ENCODE data around the gene SEMA4D. TPM values are rescaled to one million over a fixed set of nuclear protein-coding genes. Genes with fewer than 3 reads are reported as not detected.

Gene SEMA4D
- polyA plus RNA-seq, 1 donor from 2014 or later = 35.3 TPM

GRCh38 chr9:89386206-89386605 is 111.7 kb downstream of the SEMA4D start:
- H3K4me3 Mint-ChIP-seq = no peak overlapping the region
- H3K4me1 Mint-ChIP-seq = peaks cover 13 to 18% (median 15%) of the 10 kb centered on the region in 3 donors
- no peaks in the 10 kb centered on the region for H3K27me3 Mint-ChIP-seq
- H3K36me3 Mint-ChIP-seq = peaks cover 7% of the 10 kb centered on the region
- H3K27ac Mint-ChIP-seq = no peak overlapping the region
- peaks cover 0 to 1% (median 0%) of the 10 kb centered on the region in 3 donors for H3K9me3 Mint-ChIP-seq

DNA sequence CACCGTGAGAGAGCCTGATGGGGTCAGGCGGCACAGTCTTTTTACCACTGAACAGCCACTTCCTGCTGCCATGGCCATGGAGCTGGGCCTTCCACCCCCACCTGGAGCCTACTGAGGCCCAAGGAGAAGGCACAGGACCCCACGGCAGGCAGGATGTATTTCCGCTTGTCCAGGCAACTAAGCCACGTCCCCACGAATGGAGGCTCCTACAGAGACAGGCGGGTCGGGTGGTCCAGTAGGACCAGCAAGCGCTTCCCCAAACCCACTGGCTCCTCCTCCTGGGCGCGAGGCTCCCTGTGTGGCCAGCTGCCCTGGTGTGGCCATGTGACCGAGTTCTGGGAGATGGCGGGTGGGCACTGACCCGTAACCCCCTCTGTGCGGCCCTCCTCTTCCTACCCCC is 113.1 kb downstream of the SEMA4D start:
- Mint-ChIP-seq H3K9me3 (peaks cover 0 to 1% (median 0%) of the 10 kb centered on the region in 3 donors), H3K4me1 (peaks cover 13 to 18% (median 15%) of the 10 kb centered on the region in 3 donors), H3K36me3 (peaks cover 3% of the 10 kb centered on the region), H3K4me3 (no peak overlapping the region), H3K27me3 (no peaks in the 10 kb centered on the region), H3K27ac (peak overlapping the region in 2 of 3 donors; percentile 51 to 95)

DNA sequence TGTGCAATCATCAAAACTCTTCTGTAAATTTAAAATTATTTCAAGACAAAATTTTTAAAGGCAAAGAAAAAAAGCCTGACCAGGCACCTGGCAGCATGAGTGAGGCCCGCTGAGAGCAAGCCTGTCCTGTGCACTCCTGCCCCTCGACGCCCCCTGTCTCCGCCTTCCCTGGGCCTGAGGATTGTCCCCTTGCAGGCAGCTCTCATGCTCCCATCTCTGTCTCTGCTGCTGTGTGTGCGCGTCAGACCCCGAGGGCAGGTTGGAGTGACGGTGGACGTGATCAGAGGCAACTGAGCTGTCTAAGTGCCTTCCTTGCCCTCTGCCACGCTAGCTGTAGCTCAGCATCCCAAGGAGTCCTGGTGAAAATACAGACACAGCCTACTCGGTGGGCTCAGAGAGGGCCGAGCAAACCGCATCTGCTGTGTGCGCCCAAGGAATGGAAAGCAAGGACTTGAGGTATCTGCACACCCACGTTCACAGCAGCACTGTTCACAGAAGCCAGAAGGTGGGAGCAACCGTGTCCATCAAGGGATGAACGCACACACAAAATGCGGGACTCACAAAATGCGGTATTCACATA is 114.1 kb downstream of the SEMA4D start:
- peak overlapping the region in 2 of 3 donors; percentile 8 to 71 for H3K27ac Mint-ChIP-seq
- H3K27me3 Mint-ChIP-seq = no peaks in the 10 kb centered on the region
- peaks cover 0 to 1% (median 0%) of the 10 kb centered on the region in 3 donors for H3K9me3 Mint-ChIP-seq
- peaks cover 4% of the 10 kb centered on the region for H3K36me3 Mint-ChIP-seq
- H3K4me3 Mint-ChIP-seq = no peak overlapping the region
- H3K4me1 Mint-ChIP-seq = peaks cover 13 to 18% (median 15%) of the 10 kb centered on the region in 3 donors

DNA sequence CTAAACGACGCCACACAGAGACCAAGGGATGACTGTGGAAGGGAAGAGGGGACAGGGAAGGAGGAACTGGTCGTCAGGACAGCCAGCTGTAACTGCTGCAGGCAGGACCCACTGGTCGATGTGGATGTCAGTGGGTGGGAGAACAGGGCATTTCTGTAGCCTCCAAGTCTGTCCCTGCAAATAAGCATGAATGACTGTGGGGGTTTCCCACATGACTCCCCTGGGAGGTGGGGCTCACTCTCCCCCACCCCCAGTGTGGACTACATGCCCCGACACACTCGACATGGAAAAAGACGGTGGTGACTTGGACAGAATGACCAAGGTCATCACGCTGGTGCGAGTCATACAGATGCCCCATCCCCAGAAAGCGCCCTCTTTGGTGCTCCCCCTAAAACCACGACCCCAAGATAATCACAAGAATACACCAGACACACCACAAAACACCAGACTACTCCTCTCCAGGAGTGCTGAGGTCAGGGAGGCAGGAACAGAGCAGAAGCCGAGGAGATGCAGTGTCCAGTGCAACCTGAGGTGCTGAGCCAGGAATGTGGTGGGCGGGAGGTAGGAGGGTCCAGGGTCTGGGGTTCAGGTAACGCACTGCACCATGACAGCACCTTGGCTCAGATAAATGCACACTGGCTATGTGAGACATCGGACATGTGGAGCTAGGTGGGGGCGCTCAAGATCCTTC is 114.7 kb downstream of the SEMA4D start:
- H3K27me3 Mint-ChIP-seq = no peaks in the 10 kb centered on the region
- H3K9me3 Mint-ChIP-seq = peaks cover 0 to 1% (median 0%) of the 10 kb centered on the region in 3 donors
- no peak overlapping the region for H3K27ac Mint-ChIP-seq
- peaks cover 15 to 18% (median 15%) of the 10 kb centered on the region in 3 donors for H3K4me1 Mint-ChIP-seq
- peak overlapping the region in 1 of 4 donors; percentile 71 for H3K4me3 Mint-ChIP-seq
- peaks cover 4% of the 10 kb centered on the region for H3K36me3 Mint-ChIP-seq

DNA sequence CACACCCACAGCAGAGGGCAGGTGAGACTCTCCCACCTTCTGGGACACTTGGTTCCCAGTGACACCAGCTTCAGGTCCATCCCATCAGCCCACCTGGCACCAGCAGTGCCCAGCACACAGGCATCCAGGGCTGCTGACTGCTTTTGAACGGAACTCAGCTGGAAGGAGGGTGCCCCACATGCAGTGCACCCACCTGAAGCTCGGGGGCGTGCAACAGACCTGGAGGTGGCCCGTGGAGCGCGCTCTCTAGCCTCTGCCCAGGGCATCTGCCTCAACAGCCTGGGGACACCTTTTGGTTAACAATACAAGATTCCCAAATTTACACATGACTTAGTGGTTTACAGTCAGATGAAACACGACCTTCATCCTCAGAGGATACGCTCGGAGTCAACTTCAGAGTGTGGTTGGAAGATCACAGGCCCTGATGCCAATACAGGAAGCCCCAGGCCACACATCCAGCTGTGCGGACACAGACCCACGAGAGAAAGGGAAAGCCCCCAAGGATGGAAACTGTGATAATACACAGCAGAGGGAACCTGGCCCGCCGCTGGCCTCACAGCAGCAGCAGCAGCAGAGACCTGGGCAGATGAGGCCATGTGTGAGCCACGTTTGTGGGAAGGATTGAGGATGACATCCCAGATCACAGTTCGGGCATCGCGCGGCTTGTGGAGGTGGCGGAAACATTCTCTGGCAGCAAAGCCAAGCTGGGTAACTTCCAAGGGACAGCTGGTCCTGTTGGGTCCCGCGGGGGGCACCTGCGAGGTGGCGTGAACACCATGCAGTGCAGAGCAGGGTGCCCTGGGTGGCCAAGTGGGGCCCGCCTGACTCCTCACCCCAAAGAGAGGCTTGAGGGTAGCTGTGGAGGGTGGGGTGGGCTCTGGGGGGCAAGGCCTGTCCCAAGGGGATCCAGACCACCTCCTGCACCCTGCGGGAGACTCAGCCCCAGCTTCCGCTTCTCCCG is 115.6 kb downstream of the SEMA4D start:
- H3K36me3 Mint-ChIP-seq = peaks cover 4% of the 10 kb centered on the region
- H3K4me1 Mint-ChIP-seq = peaks cover 16 to 20% (median 17%) of the 10 kb centered on the region in 3 donors
- H3K27ac Mint-ChIP-seq = peak overlapping the region; percentile 39 to 75 (median 73)
- H3K27me3 Mint-ChIP-seq = no peaks in the 10 kb centered on the region
- H3K9me3 Mint-ChIP-seq = peaks cover 0 to 1% (median 0%) of the 10 kb centered on the region in 3 donors
- H3K4me3 Mint-ChIP-seq = peak overlapping the region in 1 of 4 donors; percentile 14

- H3K4me1 Mint-ChIP-seq = peaks cover 17 to 21% (median 17%) of the 10 kb centered on the region in 3 donors
- H3K27me3 Mint-ChIP-seq = no peaks in the 10 kb centered on the region
These were observed 116.7 kb downstream of the SEMA4D start for GRCh38 chr9:89381308-89381609.

GRCh38 chr9:89380437-89381307 is 117.2 kb downstream of the SEMA4D start:
- H3K36me3 Mint-ChIP-seq = peaks cover 9% of the 10 kb centered on the region
- peaks cover 0 to 1% (median 0%) of the 10 kb centered on the region in 3 donors for H3K9me3 Mint-ChIP-seq
- H3K4me3 Mint-ChIP-seq = no peak overlapping the region
- peaks cover 18 to 24% (median 20%) of the 10 kb centered on the region in 3 donors for H3K4me1 Mint-ChIP-seq
- H3K27me3 Mint-ChIP-seq = no peaks in the 10 kb centered on the region
- H3K27ac Mint-ChIP-seq = peak overlapping the region in 1 of 3 donors; percentile 75

More at GRCh38 chr9:89381308-89381609, 116.7 kb downstream of the SEMA4D start:
- Mint-ChIP-seq H3K27ac (peak overlapping the region in 1 of 3 donors; percentile 75), H3K4me3 (peak overlapping the region in 1 of 4 donors; percentile 82), H3K36me3 (peaks cover 9% of the 10 kb centered on the region), H3K9me3 (peaks cover 0 to 1% (median 0%) of the 10 kb centered on the region in 3 donors)

GRCh38 chr9:89379508-89380115 is 118.3 kb downstream of the SEMA4D start:
- Mint-ChIP-seq H3K27ac (peak overlapping the region in 2 of 3 donors; percentile 33 to 80), H3K4me1 (peaks cover 26 to 30% (median 28%) of the 10 kb centered on the region in 3 donors), H3K27me3 (no peaks in the 10 kb centered on the region), H3K4me3 (no peak overlapping the region), H3K36me3 (peaks cover 8% of the 10 kb centered on the region), H3K9me3 (no peaks in the 10 kb centered on the region)

DNA sequence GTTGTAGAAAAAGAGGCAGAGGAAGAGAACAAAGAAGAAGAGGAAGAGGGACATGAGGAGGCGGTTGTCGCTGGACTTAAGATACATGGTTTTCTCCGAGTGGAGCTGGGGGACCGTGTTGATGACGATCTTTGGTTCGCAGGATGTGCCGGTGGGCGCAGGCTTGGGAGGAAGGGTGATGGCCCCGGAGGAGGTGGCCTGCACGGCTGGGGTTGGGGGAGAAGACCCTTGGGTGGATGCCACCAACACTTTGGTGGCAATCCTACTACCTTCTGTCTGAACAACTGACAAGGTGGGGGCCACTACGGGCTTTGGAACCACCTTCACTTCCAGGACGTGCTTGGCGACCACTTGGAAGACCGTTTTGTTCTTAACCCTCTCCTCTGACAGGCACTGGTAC is 118.9 kb downstream of the SEMA4D start:
- Mint-ChIP-seq H3K4me3 (peak overlapping the region in 1 of 4 donors; percentile 10), H3K27me3 (no peaks in the 10 kb centered on the region), H3K27ac (peak overlapping the region in 1 of 3 donors; percentile 33), H3K9me3 (no peaks in the 10 kb centered on the region), H3K4me1 (peaks cover 26 to 30% (median 26%) of the 10 kb centered on the region in 3 donors), H3K36me3 (peaks cover 8% of the 10 kb centered on the region)

DNA sequence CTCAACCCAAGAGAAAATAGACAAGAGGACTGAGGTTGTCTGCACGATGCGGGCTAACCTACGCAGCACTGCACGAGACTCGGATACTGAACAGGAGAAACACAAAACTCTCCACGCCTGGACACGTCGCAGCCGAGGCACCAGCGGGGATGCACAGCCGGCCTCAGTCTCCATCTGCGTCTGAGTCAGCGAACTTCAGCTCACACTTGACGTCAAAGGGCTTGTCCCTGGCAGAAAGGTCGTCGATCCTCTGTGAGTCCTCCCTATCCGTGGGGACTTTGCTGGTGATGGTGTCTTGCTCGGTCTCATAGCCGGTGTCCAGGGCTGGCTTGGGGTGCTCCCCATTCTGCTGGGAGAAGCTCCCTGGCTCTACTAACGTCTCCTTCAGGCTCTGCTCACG is 119.4 kb downstream of the SEMA4D start:
- no peaks in the 10 kb centered on the region for H3K27me3 Mint-ChIP-seq
- H3K27ac Mint-ChIP-seq = peak overlapping the region in 1 of 3 donors; percentile 84
- H3K4me3 Mint-ChIP-seq = no peak overlapping the region
- no peaks in the 10 kb centered on the region for H3K9me3 Mint-ChIP-seq
- peaks cover 24 to 30% (median 24%) of the 10 kb centered on the region in 3 donors for H3K4me1 Mint-ChIP-seq
- peaks cover 8% of the 10 kb centered on the region for H3K36me3 Mint-ChIP-seq

- Mint-ChIP-seq H3K27me3 (no peaks in the 10 kb centered on the region), H3K36me3 (peaks cover 8% of the 10 kb centered on the region), H3K27ac (peak overlapping the region; percentile 73 to 84 (median 74)), H3K9me3 (no peaks in the 10 kb centered on the region), H3K4me3 (no peak overlapping the region), H3K4me1 (peaks cover 17 to 26% (median 19%) of the 10 kb centered on the region in 3 donors)
These were observed 120.5 kb downstream of the SEMA4D start for GRCh38 chr9:89377411-89377810.

DNA sequence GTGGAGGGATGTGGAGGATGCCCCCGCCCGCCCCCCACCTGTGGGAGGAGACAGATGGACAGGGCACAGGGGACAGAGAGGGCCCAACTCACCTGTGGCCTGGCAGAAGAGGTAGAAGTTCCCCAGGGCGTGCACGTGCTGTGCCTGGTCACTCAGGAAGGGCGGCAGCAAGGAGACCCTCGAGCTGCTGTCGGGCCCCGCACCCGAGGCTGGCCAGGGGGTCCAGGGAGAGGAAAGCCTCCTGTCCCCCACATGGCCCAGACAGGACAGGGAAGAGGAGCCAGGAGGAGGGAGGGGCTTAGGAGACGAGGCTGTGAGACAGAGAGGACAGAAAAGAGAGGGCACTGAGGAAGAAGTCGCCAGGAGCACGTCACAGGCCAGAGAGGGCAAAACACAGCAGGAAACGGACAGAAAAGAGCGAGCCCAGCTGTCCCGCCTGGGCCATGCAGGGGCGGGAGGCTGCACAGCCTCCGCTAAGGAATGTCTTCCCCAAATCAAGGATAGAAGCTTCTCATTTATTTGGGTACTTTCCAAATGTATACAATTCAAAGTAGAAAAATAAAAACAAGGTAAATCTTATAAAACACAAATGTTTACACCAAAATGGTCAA is 121.1 kb downstream of the SEMA4D start:
- Mint-ChIP-seq H3K9me3 (no peaks in the 10 kb centered on the region), H3K4me1 (peaks cover 13 to 25% (median 17%) of the 10 kb centered on the region in 3 donors), H3K4me3 (peak overlapping the region in 1 of 4 donors; percentile 27), H3K27me3 (no peaks in the 10 kb centered on the region), H3K36me3 (peaks cover 8% of the 10 kb centered on the region), H3K27ac (peak overlapping the region; percentile 73 to 84 (median 74))

- Mint-ChIP-seq H3K9me3 (no peaks in the 10 kb centered on the region), H3K27ac (peak overlapping the region in 1 of 3 donors; percentile 70), H3K4me1 (peaks cover 11 to 21% (median 15%) of the 10 kb centered on the region in 3 donors), H3K27me3 (no peaks in the 10 kb centered on the region), H3K36me3 (peaks cover 8% of the 10 kb centered on the region), H3K4me3 (peak overlapping the region in 1 of 4 donors; percentile 27)
These were observed 121.6 kb downstream of the SEMA4D start for GRCh38 chr9:89376286-89376685.
